Measurements from ENCODE around the gene BST2. TPM values are rescaled to one million over a fixed set of nuclear protein-coding genes. Genes with fewer than 3 reads are reported as not detected.

BST2 gene
- total and polyA plus RNA-seq, 9 of the 15 experiments (the other 6 are each of a cell fraction or from before 2014, with no cell fraction given), result 11.2 to 232 (median 151) TPM

DNA sequence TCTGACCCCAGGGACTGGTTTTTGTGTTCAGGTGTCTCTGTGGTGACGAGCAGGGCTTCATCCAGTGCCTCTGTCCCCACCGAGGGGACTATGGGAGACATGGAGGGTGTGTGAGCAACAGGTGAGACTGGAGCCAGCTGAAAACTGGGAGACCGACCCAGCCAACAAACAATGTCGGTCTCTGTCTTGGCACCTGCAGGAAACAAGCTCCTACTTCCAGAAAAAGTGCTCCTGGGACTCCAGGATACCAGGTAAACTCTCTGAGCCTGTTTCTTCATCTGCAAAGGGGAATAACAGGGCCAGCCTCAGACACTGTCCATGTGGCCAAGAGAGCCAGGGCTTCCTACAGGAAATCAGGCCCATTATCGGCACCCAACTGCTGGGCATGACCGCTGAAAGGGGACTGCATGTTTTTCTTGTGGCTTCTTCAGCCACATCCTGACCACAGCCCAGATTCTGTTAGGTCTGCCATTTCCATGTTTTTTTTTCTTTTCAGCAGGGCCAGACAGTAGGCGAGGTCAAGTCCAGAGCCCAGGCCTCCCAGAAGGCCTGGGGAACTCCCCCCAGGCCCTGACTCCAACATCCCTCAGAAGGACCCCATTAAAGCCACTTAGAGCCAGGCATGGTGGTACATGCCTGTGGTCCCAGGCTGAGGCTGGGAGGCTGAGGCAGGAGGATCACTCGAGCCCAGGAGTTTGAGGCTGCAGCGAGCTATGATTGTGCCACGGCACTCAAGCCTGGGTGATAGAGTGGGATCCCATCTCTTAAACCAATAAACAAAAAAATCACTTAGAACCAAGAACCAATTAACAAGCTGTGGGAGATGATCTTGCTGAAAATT, 836 bp upstream of the BST2 start (continued):
- TF ChIP-seq, protein P1, sequence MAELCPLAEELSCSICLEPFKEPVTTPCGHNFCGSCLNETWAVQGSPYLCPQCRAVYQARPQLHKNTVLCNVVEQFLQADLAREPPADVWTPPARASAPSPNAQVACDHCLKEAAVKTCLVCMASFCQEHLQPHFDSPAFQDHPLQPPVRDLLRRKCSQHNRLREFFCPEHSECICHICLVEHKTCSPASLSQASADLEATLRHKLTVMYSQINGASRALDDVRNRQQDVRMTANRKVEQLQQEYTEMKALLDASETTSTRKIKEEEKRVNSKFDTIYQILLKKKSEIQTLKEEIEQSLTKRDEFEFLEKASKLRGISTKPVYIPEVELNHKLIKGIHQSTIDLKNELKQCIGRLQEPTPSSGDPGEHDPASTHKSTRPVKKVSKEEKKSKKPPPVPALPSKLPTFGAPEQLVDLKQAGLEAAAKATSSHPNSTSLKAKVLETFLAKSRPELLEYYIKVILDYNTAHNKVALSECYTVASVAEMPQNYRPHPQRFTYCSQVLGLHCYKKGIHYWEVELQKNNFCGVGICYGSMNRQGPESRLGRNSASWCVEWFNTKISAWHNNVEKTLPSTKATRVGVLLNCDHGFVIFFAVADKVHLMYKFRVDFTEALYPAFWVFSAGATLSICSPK (IDR thresholded peaks at IDR 0.05; ENCODE audit: borderline replicate concordance), result no peak
- no peak for TF ChIP-seq KDM4B (IDR thresholded peaks at IDR 0.05; ENCODE audit: borderline replicate concordance in 2 of 2, low read depth in 1 of 2)
- no peak for TF ChIP-seq EP400 (IDR thresholded peaks at IDR 0.05)
- TF ChIP-seq, protein P2, sequence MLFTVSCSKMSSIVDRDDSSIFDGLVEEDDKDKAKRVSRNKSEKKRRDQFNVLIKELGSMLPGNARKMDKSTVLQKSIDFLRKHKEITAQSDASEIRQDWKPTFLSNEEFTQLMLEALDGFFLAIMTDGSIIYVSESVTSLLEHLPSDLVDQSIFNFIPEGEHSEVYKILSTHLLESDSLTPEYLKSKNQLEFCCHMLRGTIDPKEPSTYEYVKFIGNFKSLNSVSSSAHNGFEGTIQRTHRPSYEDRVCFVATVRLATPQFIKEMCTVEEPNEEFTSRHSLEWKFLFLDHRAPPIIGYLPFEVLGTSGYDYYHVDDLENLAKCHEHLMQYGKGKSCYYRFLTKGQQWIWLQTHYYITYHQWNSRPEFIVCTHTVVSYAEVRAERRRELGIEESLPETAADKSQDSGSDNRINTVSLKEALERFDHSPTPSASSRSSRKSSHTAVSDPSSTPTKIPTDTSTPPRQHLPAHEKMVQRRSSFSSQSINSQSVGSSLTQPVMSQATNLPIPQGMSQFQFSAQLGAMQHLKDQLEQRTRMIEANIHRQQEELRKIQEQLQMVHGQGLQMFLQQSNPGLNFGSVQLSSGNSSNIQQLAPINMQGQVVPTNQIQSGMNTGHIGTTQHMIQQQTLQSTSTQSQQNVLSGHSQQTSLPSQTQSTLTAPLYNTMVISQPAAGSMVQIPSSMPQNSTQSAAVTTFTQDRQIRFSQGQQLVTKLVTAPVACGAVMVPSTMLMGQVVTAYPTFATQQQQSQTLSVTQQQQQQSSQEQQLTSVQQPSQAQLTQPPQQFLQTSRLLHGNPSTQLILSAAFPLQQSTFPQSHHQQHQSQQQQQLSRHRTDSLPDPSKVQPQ (CRISPR knock-in tag; IDR thresholded peaks at IDR 0.05; ENCODE audit: borderline replicate concordance), result no peak
- TF ChIP-seq, protein P3, sequence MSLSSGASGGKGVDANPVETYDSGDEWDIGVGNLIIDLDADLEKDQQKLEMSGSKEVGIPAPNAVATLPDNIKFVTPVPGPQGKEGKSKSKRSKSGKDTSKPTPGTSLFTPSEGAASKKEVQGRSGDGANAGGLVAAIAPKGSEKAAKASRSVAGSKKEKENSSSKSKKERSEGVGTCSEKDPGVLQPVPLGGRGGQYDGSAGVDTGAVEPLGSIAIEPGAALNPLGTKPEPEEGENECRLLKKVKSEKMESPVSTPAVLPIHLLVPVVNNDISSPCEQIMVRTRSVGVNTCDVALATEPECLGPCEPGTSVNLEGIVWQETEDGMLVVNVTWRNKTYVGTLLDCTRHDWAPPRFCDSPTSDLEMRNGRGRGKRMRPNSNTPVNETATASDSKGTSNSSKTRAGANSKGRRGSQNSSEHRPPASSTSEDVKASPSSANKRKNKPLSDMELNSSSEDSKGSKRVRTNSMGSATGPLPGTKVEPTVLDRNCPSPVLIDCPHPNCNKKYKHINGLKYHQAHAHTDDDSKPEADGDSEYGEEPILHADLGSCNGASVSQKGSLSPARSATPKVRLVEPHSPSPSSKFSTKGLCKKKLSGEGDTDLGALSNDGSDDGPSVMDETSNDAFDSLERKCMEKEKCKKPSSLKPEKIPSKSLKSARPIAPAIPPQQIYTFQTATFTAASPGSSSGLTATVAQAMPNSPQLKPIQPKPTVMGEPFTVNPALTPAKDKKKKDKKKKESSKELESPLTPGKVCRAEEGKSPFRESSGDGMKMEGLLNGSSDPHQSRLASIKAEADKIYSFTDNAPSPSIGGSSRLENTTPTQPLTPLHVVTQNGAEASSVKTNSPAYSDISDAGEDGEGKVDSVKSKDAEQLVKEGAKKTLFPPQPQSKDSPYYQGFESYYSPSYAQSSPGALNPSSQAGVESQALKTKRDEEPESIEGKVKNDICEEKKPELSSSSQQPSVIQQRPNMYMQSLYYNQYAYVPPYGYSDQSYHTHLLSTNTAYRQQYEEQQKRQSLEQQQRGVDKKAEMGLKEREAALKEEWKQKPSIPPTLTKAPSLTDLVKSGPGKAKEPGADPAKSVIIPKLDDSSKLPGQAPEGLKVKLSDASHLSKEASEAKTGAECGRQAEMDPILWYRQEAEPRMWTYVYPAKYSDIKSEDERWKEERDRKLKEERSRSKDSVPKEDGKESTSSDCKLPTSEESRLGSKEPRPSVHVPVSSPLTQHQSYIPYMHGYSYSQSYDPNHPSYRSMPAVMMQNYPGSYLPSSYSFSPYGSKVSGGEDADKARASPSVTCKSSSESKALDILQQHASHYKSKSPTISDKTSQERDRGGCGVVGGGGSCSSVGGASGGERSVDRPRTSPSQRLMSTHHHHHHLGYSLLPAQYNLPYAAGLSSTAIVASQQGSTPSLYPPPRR (CRISPR knock-in tag; IDR thresholded peaks at IDR 0.05; ENCODE audit: borderline replicate concordance), result no peak
- TF ChIP-seq RNF2 (IDR thresholded peaks at IDR 0.05), result 0 out of 2 replicates have a peak, but pooled peaks have one; percentile 24
- TF ChIP-seq, protein P4, sequence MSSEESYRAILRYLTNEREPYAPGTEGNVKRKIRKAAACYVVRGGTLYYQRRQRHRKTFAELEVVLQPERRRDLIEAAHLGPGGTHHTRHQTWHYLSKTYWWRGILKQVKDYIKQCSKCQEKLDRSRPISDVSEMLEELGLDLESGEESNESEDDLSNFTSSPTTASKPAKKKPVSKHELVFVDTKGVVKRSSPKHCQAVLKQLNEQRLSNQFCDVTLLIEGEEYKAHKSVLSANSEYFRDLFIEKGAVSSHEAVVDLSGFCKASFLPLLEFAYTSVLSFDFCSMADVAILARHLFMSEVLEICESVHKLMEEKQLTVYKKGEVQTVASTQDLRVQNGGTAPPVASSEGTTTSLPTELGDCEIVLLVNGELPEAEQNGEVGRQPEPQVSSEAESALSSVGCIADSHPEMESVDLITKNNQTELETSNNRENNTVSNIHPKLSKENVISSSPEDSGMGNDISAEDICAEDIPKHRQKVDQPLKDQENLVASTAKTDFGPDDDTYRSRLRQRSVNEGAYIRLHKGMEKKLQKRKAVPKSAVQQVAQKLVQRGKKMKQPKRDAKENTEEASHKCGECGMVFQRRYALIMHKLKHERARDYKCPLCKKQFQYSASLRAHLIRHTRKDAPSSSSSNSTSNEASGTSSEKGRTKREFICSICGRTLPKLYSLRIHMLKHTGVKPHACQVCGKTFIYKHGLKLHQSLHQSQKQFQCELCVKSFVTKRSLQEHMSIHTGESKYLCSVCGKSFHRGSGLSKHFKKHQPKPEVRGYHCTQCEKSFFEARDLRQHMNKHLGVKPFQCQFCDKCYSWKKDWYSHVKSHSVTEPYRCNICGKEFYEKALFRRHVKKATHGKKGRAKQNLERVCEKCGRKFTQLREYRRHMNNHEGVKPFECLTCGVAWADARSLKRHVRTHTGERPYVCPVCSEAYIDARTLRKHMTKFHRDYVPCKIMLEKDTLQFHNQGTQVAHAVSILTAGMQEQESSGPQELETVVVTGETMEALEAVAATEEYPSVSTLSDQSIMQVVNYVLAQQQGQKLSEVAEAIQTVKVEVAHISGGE (CRISPR knock-in tag; IDR thresholded peaks at IDR 0.05), result no peak; a peak in 1 of 6 replicates
- no peak for TF ChIP-seq BRD4 (IDR thresholded peaks at IDR 0.05)
- TF ChIP-seq SIRT6 (IDR thresholded peaks at IDR 0.05; ENCODE audit: low read depth, low read length), result no peak
- TF ChIP-seq NFIX (CRISPR knock-in tag; IDR thresholded peaks at IDR 0.05; ENCODE audit: low read depth), result no peak
